Colonic mucosa (tissue), 4 donors: ENCODE data around the gene TXNL4B. TPM values are rescaled to one million over a fixed set of nuclear protein-coding genes. Genes with fewer than 3 reads are reported as not detected.

Source experiments
- DNase-seq: peaks from one replicate; pipeline ENCODE4 v3.0.0-alpha.2; 2020
- H3K27ac ChIP-seq: fragments of 200-600 bp; one replicate; pipeline ENCODE4 v1.8.0; 2021
- H3K27me3 ChIP-seq: fragments of 200-600 bp; one replicate; pipeline ENCODE4 v1.8.0; 2021
- H3K36me3 ChIP-seq: fragments of 200-600 bp; one replicate; pipeline ENCODE4 v1.8.0; 2021
- H3K4me1 ChIP-seq: fragments of 200-600 bp; one replicate; pipeline ENCODE4 v1.8.0; 2021; ENCODE audit warnings: mild to moderate bottlenecking
- H3K4me3 ChIP-seq: fragments of 200-600 bp; one replicate; pipeline ENCODE4 v1.8.0; 2021
- H3K9ac ChIP-seq, 2 donors: one replicate each; pipeline ENCODE4 v1.7.0; 2013; ENCODE audit warnings: control low read depth in 2 of 2, low read depth in 2 of 2, low read length in 2 of 2
- H3K9me3 ChIP-seq: fragments of 200-600 bp; one replicate; pipeline ENCODE4 v1.8.0; 2021
- CTCF ChIP-seq: fragments of 200-600 bp; IDR thresholded peaks from one replicate; pipeline ENCODE4 v1.8.0; 2022; ENCODE audit warnings: antibody characterized with exemption, mild to moderate bottlenecking
- intact Hi-C: fragments of 100-400 bp; cut with DNase I; formaldehyde crosslinking; loops from one replicate; pipeline ENCODE4 v1.14.1; 2022
- total RNA-seq, 2 donors: library from RNA; stranded (reverse); fragmentation: NEBNext Ultra II Directional in 1 of 2; extraction: Animal tissue kit (Norgen Biotek cat#: 25700) in 1 of 2; gene quantifications; one replicate each; pipeline ENCODE4 v1.2.1, GENCODE V29; 2021
- donor health status: healthy.
- donor health status: DM: no; HTN: no; CAD: no.
- donor health status: DM: no; HTN: no; CAD: no.

Gene TXNL4B
- 10 to 100 TPM; 10.1 to 13.7 TPM for total RNA-seq

DNA sequence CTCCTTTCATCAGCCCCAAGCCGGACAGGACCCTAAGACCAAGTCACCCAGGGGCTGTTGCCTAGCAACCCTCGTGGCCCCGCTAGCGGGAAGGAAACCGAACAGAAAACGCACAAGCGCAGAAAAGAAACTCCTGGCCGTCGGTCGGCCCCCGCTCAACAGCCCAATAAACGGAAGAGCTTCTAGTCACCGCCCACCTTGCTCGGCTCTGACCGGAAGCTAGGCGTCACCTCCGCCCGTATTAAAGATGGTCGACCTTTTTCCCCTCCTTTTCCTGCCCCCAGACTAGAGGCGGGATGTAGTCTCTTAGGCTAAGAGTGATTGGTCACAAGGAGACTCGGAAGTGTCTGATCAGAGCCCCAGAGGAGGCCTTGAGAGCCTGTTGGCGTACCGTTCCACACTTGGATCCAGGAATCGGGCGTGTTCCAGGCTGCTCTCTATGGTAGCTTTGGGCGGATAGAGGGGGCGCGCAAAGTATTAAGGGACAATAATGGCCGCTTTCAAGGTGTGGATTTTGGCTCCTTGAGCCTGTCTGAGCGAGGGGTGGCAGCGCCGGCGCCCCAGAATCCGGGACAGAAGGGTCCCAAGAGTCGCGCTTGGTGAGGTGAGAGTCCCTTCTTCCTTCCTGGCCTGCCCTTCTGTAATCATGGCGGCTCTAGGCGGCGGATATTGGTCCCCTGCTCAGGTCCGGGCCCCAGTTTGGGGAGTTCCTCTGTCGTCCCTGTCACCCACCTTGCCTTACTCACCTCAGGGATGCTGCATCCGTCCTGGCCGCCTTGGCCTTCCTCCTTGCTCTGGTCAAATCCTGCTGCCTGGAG lies at the start of gene TXNL4B, which contains the start of gene DHX38:
Gene TXNL4B (minus strand): TSS at position 173 of the 818 bp plus-strand sequence. CDS start 2,871 bp downstream, outside the sequence.
Gene DHX38 (plus strand): TSS at position 400 of the 818 bp plus-strand sequence. CDS start 2,311 bp downstream, outside the sequence.
- peaks cover 11% of the 10 kb centered on the region for H3K4me1 ChIP-seq
- H3K27ac ChIP-seq, result peak within 1 kb of the TSS; percentile 82
- peaks cover 8% of the 10 kb centered on the region for H3K36me3 ChIP-seq
- DNase-seq, result peak; percentile 96
- no peak for TF ChIP-seq CTCF
- peak within 1 kb of the TSS; percentile 90 for H3K4me3 ChIP-seq
- peak within 1 kb of the TSS; percentile 94 for H3K9ac ChIP-seq
- intact Hi-C loops, result loop anchor here (5.0 kb wide), 1 partner anchor 81 kb away; no protein-coding TSS in a partner anchor
- no peaks in the 10 kb centered on the region for H3K9me3 ChIP-seq
- H3K27me3 ChIP-seq, result no peaks in the 10 kb centered on the region

- H3K9ac ChIP-seq, result no peak overlapping the region
- no peaks in the 10 kb centered on the region for H3K4me1 ChIP-seq
- H3K36me3 ChIP-seq, result no peaks in the 10 kb centered on the region
- no peaks in the 10 kb centered on the region for H3K9me3 ChIP-seq
- H3K4me3 ChIP-seq, result no peak overlapping the region
- H3K27ac ChIP-seq, result no peak overlapping the region
- no peaks in the 10 kb centered on the region for H3K27me3 ChIP-seq
- intact Hi-C loops, result no loop called here
- no peak for DNase-seq
- TF ChIP-seq CTCF, result no peak
Observed at GRCh38 chr16:72142476-72142875, 49.1 kb upstream of the TXNL4B start.

DNA sequence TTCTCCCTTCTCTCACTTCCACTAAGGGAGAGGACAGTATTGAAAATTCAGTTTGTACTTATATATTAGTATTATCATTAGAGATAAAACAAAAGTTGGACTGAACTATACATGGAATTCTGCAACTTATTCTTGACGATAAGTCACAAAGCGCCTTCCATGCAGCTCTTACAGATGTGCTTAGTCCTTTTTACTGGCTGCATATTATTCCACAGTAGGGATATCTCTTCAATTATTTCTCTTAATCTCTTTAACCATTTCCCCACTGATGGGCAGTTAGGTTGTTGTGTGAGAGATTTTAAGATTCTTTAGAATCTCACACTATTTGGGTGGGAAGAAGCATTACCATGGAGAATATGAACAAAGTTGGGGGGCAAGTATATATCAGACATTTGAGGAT lies 46.5 kb upstream of the TXNL4B start:
- H3K27ac ChIP-seq, result no peak overlapping the region
- no peaks in the 10 kb centered on the region for H3K4me1 ChIP-seq
- TF ChIP-seq CTCF, result no peak
- no peak overlapping the region for H3K4me3 ChIP-seq
- H3K9ac ChIP-seq, result no peak overlapping the region
- H3K27me3 ChIP-seq, result no peaks in the 10 kb centered on the region
- no peak for DNase-seq
- no peaks in the 10 kb centered on the region for H3K9me3 ChIP-seq
- no peaks in the 10 kb centered on the region for H3K36me3 ChIP-seq
- intact Hi-C loops, result no loop called here

DNA sequence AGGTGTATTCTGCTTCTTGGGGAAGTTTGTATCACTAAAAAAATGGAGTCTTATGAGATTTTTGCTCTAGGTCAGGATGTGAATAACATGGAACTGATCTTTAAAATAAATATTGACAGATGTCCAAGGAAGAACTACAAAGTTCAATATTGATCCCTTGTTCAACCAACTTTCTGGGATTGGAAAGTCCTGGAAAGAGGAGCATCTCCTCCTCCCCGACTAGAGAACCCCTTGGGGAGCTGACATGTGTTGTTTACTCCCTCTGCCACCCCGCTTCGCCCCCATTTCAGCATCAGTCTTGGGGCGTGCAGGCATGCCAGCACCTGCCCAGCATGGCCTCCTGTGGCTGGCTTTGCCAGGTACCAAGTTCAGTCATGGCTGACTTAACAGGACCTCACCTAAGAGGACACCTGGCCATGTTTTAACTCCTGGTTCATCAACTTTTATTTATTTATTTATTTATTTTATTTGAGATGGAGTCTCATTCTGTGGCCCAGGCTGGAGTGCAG lies 44.7 kb upstream of the TXNL4B start:
- no peak overlapping the region for H3K9ac ChIP-seq

More for the DNA sequence above, 44.7 kb upstream of the TXNL4B start:
- no peaks in the 10 kb centered on the region for H3K4me1 ChIP-seq
- no peak for TF ChIP-seq CTCF
- no peak overlapping the region for H3K4me3 ChIP-seq
- H3K27me3 ChIP-seq, result no peaks in the 10 kb centered on the region
- no peaks in the 10 kb centered on the region for H3K36me3 ChIP-seq
- H3K27ac ChIP-seq, result no peak overlapping the region
- H3K9me3 ChIP-seq, result no peaks in the 10 kb centered on the region
- intact Hi-C loops, result no loop called here
- DNase-seq, result no peak
